Nephron (organoid): ENCODE measurements around the gene B3GNT7.

Experiments
- H3K27ac Mint-ChIP-seq, 3 experiments: 2 replicates each; pipeline ENCODE4 v1.8.0; 2020; ENCODE audit warnings: mixed read lengths in 3 of 3, mild to moderate bottlenecking in 2 of 3, moderate library complexity in 1 of 3
- H3K27me3 Mint-ChIP-seq: 2 replicates; pipeline ENCODE4 v1.8.0; 2021; ENCODE audit warnings: low read depth, mild to moderate bottlenecking, moderate library complexity, mixed read lengths
- H3K36me3 Mint-ChIP-seq: 2 replicates; pipeline ENCODE4 v1.8.0; 2020; ENCODE audit warnings: low read depth, mixed read lengths
- H3K4me1 Mint-ChIP-seq: 2 replicates; pipeline ENCODE4 v1.8.0; 2020; ENCODE audit warnings: mixed read lengths
- H3K4me3 Mint-ChIP-seq, 3 experiments: 2 replicates each; pipeline ENCODE4 v1.8.0; 2020; ENCODE audit warnings: mild to moderate bottlenecking in 3 of 3, mixed read lengths in 3 of 3, moderate library complexity in 2 of 3
- H3K9me3 Mint-ChIP-seq: 2 replicates; pipeline ENCODE4 v1.8.0; 2020; ENCODE audit warnings: mixed read lengths
- CTCF ChIP-seq, 3 experiments: fragments of 200-600 bp; sonication (generic); IDR thresholded peaks; one replicate each; pipeline ENCODE4 v1.5.0; 2021; ENCODE audit warnings: antibody characterized with exemption in 3 of 3; ENCODE audit not compliant: unreplicated experiment in 3 of 3

The B3GNT7 gene

DNA sequence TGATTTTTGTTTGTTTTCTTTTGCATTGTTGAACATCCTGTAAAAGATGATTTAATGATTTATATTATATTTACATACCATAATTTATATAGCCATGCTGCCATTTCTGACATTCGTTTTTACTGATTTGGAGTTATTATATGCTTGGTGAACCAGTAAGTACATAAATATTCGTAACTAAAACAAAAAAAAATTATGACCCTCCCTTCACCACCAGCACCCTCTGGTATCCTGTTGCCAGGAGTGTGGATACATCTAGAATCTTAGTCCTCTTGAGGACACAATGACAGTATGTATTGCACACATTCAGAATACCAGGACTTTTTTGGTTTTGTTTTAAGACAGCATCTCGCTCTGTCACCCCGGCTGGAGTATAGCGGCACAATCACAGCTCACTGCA is 43.9 kb upstream of the B3GNT7 start:
- Mint-ChIP-seq H3K27me3 (no peaks in the 10 kb centered on the region), H3K4me3 (no peak overlapping the region), H3K9me3 (no peaks in the 10 kb centered on the region), H3K36me3 (peaks cover 33% of the 10 kb centered on the region), H3K27ac (no peak overlapping the region), H3K4me1 (peaks cover 15% of the 10 kb centered on the region)
- no peak for TF ChIP-seq CTCF (IDR thresholded peaks at IDR 0.05; ENCODE audit: unreplicated experiment in 3 of 3)

DNA sequence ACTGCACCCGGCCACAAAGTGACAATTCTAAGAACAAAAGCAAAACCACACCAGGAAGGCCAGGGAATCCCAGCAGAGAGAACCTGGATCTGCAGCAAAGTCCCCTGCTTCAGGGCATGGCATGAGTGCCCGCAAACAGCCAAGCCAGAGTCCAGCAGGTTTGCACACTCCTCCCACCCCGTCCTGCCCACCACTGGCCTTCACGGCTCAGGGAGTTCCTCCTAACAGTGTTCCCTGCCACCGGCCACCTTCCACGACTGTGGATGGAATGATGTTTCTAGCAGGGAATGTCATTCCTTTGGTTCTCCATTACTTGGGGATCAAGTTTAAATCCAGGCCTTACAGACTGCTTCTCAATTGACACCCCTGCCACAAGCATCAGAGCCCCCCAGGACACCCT is 42.0 kb upstream of the B3GNT7 start:
- no peak for TF ChIP-seq CTCF (IDR thresholded peaks at IDR 0.05; ENCODE audit: unreplicated experiment in 3 of 3)
- H3K27me3 Mint-ChIP-seq: no peaks in the 10 kb centered on the region
- H3K27ac Mint-ChIP-seq: no peak overlapping the region
- peaks cover 17% of the 10 kb centered on the region for H3K36me3 Mint-ChIP-seq
- H3K4me3 Mint-ChIP-seq: no peak overlapping the region
- H3K9me3 Mint-ChIP-seq: no peaks in the 10 kb centered on the region
- peaks cover 16% of the 10 kb centered on the region for H3K4me1 Mint-ChIP-seq

- Mint-ChIP-seq H3K4me3 (peak overlapping the region in 1 of 3 experiments; percentile 41), H3K9me3 (no peaks in the 10 kb centered on the region), H3K27ac (peak overlapping the region; percentile 62 to 93 (median 90)), H3K4me1 (peaks cover 16% of the 10 kb centered on the region), H3K27me3 (no peaks in the 10 kb centered on the region), H3K36me3 (peaks cover 10% of the 10 kb centered on the region)
- no peak for TF ChIP-seq CTCF (IDR thresholded peaks at IDR 0.05; ENCODE audit: unreplicated experiment in 3 of 3)
These were observed 39.7 kb upstream of the B3GNT7 start for GRCh38 chr2:231355508-231356465.

- Mint-ChIP-seq H3K27ac (peak overlapping the region; percentile 35 to 93 (median 49)), H3K36me3 (peaks cover 14% of the 10 kb centered on the region), H3K27me3 (peaks cover 3% of the 10 kb centered on the region), H3K4me3 (no peak overlapping the region), H3K4me1 (peaks cover 16% of the 10 kb centered on the region), H3K9me3 (no peaks in the 10 kb centered on the region)
- TF ChIP-seq CTCF (IDR thresholded peaks at IDR 0.05; ENCODE audit: unreplicated experiment in 3 of 3): no peak
These were observed 39.1 kb upstream of the B3GNT7 start for GRCh38 chr2:231356466-231356844.

- Mint-ChIP-seq H3K36me3 (peaks cover 20% of the 10 kb centered on the region), H3K4me3 (no peak overlapping the region), H3K27ac (peak overlapping the region in 1 of 3 experiments; percentile 93), H3K9me3 (no peaks in the 10 kb centered on the region), H3K27me3 (peaks cover 3% of the 10 kb centered on the region), H3K4me1 (peaks cover 16% of the 10 kb centered on the region)
- TF ChIP-seq CTCF (IDR thresholded peaks at IDR 0.05; ENCODE audit: unreplicated experiment in 3 of 3): no peak
These were observed 38.5 kb upstream of the B3GNT7 start for GRCh38 chr2:231357048-231357447.

DNA sequence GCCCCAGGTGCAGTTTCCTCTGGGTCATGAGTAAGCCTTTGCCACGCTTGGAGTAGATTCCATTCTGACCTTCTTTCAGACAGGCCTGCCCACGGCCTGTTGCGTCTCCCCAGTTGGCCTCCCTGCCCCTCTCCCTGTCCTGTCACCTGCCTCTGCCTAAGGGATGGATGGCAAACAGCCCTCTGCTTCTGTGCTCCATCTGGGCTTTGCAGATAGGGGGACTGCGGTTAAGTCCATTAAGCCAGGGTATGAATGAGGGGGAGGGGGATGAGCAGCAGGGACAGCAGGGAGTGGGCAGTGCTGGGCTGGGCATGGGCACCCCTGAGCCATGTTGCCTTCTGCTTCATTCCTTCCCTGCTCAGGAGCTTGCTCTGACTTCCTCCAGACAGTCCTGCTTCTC is 37.6 kb upstream of the B3GNT7 start:
- no peak overlapping the region for H3K27ac Mint-ChIP-seq
- H3K27me3 Mint-ChIP-seq: peaks cover 3% of the 10 kb centered on the region
- no peaks in the 10 kb centered on the region for H3K9me3 Mint-ChIP-seq
- H3K4me1 Mint-ChIP-seq: peaks cover 16% of the 10 kb centered on the region
- H3K4me3 Mint-ChIP-seq: no peak overlapping the region
- H3K36me3 Mint-ChIP-seq: peaks cover 27% of the 10 kb centered on the region
- no peak for TF ChIP-seq CTCF (IDR thresholded peaks at IDR 0.05; ENCODE audit: unreplicated experiment in 3 of 3)
